GM18861 (cell line): ENCODE results near the gene CSNK1G1.
"Not testable (repeated sequence)": the region's sequence is repeated elsewhere in the genome, so short reads cannot be mapped to it uniquely, and the experiment has no call there.

ENCODE experiments used
- ATAC-seq: cut with Tn5 transposase; IDR thresholded peaks from one replicate; pipeline ENCODE4 v1.9.1; 2021; ENCODE audit not compliant: unreplicated experiment

The CSNK1G1 gene

DNA sequence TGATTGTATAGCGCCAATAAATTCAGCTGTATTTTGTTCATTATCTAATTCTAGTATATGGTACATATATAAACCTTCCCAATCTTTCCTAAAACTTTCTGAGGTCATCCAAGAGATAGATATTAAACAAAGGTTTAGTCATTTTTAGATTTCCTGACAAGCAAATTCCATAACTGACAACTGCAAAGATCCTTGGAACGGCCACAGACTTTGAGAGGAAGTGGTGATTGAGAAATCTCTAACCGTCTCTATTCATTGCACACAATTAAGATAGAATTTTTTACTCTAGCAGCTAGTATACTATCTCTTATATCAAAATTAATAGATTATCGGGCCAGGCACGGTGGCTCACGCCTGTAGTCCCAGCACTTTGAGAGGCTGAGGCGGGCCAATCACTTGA is 4.7 kb downstream of the CSNK1G1 start:
- no peak for ATAC-seq

- ATAC-seq = no peak
Observed at GRCh38 chr15:64349375-64349774, 6.6 kb downstream of the CSNK1G1 start.

DNA sequence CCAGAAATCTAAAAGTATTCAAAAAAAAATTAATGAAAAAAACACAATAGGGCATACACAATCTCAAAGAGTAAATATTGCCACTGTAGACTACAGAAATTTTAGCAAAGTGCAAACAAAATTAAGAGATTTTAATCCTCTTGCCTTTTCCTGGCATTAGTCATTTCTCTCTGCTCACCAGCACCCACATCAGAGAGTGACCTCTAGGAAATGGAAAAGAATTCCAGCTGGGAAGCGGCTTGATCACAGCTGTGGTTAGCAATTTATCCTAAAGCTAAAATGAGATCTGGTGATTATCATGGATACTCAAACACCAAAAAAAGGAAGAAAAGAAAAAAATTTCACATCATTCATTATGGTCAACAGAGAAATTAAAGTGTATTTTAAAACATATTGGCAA is 7.5 kb downstream of the CSNK1G1 start:
- no peak for ATAC-seq

DNA sequence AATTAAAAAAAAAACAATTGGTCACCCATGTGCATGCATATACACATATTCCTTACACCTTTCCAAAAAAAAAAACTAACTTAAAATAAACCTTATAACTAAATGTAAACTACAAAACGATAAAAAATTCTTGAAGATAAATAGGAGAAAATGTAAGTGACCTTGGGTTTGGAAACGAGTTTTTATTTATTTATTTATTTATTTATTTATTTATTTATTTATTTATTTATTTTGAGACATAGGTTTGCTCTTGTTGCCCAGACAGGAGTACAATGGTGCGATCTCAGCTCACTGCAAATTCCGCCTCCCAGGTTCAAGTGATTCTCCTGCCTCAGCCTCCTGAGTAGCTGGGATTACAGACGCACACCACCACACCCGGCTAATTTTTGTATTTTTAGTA is 9.7 kb downstream of the CSNK1G1 start:
- ATAC-seq = not testable (repeated sequence)

GRCh38 chr15:64344651-64345294 is 11.2 kb downstream of the CSNK1G1 start:
- ATAC-seq = no peak

DNA sequence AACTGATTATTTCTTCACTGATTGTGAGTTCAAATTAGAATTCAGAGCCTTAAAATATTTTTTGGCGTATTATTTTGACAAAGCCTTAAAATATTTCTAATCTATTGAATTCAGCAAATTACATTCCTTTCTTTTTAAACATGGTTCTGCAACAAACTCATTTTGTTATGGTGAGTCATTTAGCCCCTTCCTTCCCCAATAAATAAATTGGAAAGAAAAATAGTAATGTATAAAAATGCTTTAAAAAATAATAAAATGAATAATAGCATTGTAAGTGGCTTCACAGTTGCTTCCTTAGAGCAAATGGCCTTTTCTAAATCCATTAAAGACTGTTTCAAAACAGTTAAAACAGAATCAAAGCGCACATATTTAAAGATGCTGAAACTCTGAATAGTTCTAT is 12.1 kb downstream of the CSNK1G1 start:
- no peak for ATAC-seq

- ATAC-seq = no peak
Observed at GRCh38 chr15:64343222-64343621, 12.8 kb downstream of the CSNK1G1 start.

DNA sequence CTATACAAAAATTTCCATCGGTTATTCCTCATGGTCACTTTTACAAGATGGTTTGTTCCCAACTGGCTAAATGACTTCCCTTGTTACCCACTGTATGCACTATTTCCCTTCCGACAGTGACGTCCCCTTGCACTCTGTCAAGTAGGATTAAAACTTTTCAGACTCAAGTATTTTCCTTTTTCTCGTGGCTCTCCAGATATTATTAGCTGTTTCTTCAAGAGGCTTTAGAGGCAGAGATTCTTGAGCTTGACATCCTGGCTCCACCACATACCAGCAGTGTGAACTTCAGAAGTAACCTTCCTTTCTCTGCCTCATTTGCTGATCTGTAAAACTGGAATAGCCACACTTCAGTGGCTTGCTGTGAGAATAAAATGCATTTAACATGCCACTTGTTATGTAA is 14.0 kb downstream of the CSNK1G1 start:
- no peak for ATAC-seq

- no peak for ATAC-seq
Observed at GRCh38 chr15:64340355-64340754, 15.6 kb downstream of the CSNK1G1 start.

GRCh38 chr15:64337761-64338160 is 18.2 kb downstream of the CSNK1G1 start:
- ATAC-seq = no peak

- ATAC-seq = no peak
Observed at GRCh38 chr15:64333986-64334929, 21.7 kb downstream of the CSNK1G1 start.

GRCh38 chr15:64333516-64333915 is 22.5 kb downstream of the CSNK1G1 start:
- ATAC-seq = no peak

DNA sequence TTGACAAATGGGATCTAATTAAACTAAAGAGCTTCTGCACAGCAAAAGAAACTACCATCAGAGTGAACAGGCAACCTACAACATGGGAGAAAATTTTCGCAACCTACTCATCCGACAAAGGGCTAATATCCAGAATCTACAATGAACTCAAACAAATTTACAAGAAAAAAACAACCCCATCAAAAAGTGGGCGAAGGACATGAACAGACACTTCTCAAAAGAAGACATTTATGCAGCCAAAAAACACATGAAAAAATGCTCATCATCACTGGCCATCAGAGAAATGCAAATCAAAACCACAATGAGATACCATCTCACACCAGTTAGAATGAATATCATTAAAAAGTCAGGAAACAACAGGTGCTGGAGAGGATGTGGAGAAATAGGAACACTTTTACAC is 24.3 kb downstream of the CSNK1G1 start:
- not testable (repeated sequence) for ATAC-seq

GRCh38 chr15:64326975-64327374 is 29.0 kb downstream of the CSNK1G1 start:
- not testable (repeated sequence) for ATAC-seq

- not testable (repeated sequence) for ATAC-seq
Observed at GRCh38 chr15:64326458-64326857, 29.5 kb downstream of the CSNK1G1 start.

GRCh38 chr15:64324165-64324877 is 31.7 kb downstream of the CSNK1G1 start:
- no peak for ATAC-seq

- ATAC-seq = no peak
Observed at GRCh38 chr15:64315216-64315615, 40.8 kb downstream of the CSNK1G1 start.

GRCh38 chr15:64314456-64314855 is 41.5 kb downstream of the CSNK1G1 start:
- ATAC-seq = no peak

GRCh38 chr15:64311566-64311965 is 44.4 kb downstream of the CSNK1G1 start:
- no peak for ATAC-seq

- no peak for ATAC-seq
Observed at GRCh38 chr15:64310036-64310435, 45.9 kb downstream of the CSNK1G1 start.

- ATAC-seq = no peak
Observed at GRCh38 chr15:64305261-64305660, 50.7 kb downstream of the CSNK1G1 start.

DNA sequence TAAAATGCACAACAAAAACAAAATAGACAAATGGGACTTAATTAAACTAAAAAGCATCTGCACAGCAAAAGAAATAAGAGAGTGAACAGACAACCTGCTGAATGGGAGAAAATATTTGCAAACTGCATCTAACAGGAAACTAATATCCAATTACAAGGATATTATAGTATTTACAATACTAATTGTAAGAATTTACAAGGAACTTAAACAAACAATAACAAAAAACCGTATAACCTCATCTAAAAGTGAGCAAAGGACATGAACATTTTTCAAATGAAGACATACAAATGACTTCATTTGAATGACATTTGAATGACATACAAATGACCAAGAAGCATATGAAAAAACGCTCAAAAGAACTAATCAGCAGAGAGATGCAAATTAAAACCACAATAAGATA is 66.4 kb downstream of the CSNK1G1 start:
- ATAC-seq = no peak
